GM21526 (cell line): Measurements from ENCODE around the gene OR2F1.
"Not testable (repeated sequence)": the region's sequence is repeated elsewhere in the genome, so short reads cannot be mapped to it uniquely, and the experiment has no call there.

Experiments used
- ATAC-seq: cut with Tn5 transposase; IDR thresholded peaks from one replicate; pipeline ENCODE4 v1.9.1; 2021; ENCODE audit warnings: moderate library complexity; ENCODE audit not compliant: unreplicated experiment, low FRiP score

OR2F1 gene

DNA sequence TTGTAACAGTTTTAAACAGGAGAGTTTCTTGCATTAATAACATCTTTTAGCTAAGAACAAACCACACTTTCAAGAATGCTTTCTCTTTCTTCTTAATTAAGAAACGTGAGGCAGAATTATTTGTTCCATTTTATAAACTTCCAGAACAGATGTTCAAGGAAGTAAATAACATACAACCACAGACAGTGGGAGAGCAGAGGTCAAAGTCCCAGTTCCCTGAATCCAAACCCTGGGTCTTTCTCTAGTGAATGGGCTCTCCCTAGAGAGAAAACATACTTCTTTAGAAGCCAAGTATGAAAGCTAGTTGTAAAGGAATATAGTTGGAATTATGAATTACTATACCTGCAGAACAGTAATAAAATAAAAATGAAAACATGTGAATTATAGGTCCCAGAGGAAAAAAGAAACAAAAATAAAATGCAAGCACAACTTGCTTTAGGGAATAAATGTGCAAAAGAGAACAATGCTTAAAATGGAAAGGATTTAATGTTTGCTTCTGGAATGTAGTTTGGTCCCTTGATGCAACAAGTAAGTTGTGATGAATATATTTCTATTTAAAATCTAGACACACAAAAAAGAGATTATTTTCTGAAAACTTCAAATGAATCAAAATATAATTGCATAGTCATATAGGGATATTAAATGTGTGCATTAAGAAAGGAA, 51.5 kb downstream of the OR2F1 start:
- ATAC-seq = no peak

DNA sequence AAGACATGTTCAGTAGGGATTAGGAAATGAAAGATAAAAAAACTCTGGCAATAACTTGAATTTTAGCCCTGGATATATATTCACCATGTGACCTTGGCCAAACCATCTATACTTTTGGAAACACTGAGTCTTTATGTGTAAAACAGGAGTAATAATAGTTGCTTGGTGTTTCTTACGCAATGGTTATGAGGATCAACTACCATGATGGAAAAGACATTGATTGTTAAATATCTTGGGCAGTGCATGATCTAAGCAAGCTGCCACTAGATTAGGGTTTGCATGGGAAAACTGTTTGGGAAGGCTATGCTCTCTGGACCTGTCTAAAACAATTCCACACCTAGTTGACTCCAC, 52.0 kb downstream of the OR2F1 start:
- no peak for ATAC-seq

DNA sequence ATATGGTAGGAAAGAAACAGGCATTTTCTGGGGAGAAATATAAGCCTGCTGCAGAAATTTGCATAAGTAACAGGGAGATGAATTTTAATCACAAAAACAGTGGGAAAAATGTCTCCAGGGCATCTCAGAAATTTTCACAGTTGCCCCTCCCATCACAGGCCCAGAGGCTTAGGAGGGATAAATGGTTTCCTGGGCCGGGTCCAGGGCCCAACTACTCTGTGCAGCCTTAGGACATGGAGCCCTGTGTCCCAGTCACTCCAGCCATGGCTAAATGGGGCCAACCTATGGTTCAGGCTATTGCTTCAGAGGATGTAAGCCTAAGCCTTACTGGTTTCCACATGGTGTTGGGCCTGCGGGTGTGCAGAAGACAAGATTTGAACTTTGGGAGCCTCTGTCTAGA, 54.7 kb downstream of the OR2F1 start:
- no peak for ATAC-seq

DNA sequence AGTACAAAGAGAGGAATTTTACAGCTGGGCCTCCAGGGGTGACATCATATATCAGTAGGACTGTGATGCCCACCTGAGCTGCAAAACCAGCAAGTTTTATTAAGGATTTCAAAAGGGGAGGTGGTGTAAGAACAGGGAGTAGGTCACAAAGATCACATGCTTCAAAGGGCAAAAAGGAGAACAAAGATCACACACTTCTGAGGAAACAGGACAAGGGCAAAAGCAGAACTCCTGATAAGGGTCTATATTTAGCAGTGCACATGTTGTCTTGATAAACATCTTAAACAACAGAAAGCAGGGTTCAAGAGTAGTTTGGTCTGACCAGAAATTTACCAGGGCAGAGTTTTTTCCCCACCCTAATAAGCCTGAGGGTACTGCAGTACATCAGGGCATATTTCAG, 55.4 kb downstream of the OR2F1 start:
- ATAC-seq = not testable (repeated sequence)

DNA sequence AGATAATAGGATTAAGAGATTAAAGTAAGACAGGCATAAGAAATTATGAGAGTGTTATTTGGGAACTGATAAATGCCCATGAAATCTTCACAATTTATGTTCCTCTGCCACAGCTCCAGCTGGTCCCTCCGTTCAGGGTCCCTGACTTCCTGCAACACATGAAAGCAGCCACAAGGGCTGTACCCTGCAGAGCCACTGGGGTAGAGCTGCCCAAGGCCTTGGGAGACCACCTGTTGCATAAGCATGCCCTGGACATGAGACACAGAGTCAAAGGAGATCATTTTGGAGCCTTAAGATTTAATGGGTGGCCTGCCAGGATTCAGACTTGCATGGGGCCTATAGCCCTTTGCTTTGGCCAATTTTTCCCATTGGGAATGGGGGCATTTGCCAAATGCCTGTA, 56.2 kb downstream of the OR2F1 start:
- not testable (repeated sequence) for ATAC-seq

DNA sequence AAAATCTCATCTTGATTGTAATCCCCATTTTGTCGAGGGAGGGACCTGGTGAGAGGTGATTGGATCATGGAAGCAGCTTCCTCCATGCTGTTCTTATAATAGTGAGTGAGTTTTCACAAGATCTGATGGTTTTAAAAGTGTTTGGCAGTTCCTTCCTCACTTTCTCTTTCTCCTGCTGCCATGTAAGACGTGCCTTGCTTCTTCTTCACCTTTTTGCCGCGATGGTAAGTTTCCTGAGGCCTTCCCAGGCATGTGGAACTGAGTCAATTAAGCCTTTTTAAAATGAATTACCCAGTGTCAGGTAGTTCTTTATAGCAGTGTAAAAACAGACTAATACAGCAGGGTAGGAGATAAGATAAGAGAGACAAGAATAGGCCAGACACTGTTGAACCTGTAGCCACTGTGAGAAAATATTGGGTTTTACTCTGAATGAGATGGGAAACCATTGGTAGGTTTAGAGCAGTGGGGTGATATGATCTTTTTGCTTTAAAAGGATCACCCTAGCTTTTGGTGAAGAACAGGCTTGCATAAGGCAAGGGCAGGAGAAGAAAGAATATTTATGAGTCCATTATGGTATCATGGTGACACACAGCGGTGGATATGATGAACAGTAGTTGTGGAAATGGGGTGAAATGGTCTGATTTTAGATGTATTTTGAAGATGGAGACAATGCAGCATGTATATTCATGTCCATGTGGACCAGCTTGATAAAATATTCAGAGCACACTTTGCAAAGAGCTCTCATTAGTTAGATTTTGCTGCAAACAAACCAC, 57.0 kb downstream of the OR2F1 start:
- no peak for ATAC-seq
